DND-41 (cell line): ENCODE measurements around the gene CD177.
"Not testable (repeated sequence)": the region's sequence is repeated elsewhere in the genome, so short reads cannot be mapped to it uniquely, and the experiment has no call there.

Experiments
- ATAC-seq: fragments of 200-7000 bp; cut with Tn5 transposase; 3 replicates; pipeline ENCODE4 v1.9.1; 2021; ENCODE audit warnings: low read depth; ENCODE audit not compliant: insufficient read depth
- DNase-seq: peaks from one replicate; pipeline ENCODE4 v3.0.0-alpha.2; 2020
- H2AFZ ChIP-seq: 2 replicates; pipeline ENCODE4 v1.6.0; 2012; ENCODE audit warnings: low read depth, low read length
- H3K27ac ChIP-seq: 2 replicates; pipeline ENCODE4 v1.5.1; 2012; ENCODE audit warnings: low read length, inconsistent platforms
- H3K27me3 ChIP-seq: fragments of 200-600 bp; sonication (generic); 2 replicates; pipeline ENCODE4 v1.6.0; 2012; ENCODE audit warnings: low read length, mild to moderate bottlenecking, inconsistent platforms; ENCODE audit not compliant: insufficient read depth, poor library complexity
- H3K36me3 ChIP-seq: 2 replicates; pipeline ENCODE4 v1.5.1; 2012; ENCODE audit warnings: low read length, inconsistent platforms; ENCODE audit not compliant: insufficient read depth
- H3K4me1 ChIP-seq: 2 replicates; pipeline ENCODE4 v1.5.1; 2012; ENCODE audit warnings: mild to moderate bottlenecking, low read length; ENCODE audit not compliant: insufficient read depth
- H3K4me2 ChIP-seq: 2 replicates; pipeline ENCODE4 v1.6.0; 2012; ENCODE audit warnings: mild to moderate bottlenecking, moderate library complexity, low read length, inconsistent platforms; ENCODE audit not compliant: insufficient read depth
- H3K4me3 ChIP-seq, 2 experiments: fragments of 200-600 bp in 1 of 2; shearing (Covaris generic) in 1 of 2; 2 replicates each; pipeline ENCODE4 v1.5.1; 2012 to 2016; ENCODE audit warnings: inconsistent platforms in 2 of 2, low read length in 2 of 2, mild to moderate bottlenecking in 2 of 2, low read depth in 1 of 2, moderate library complexity in 1 of 2
- H3K79me2 ChIP-seq: 2 replicates; pipeline ENCODE4 v1.6.0; 2012; ENCODE audit warnings: low read length, inconsistent platforms; ENCODE audit not compliant: insufficient read depth
- H3K9ac ChIP-seq: 2 replicates; pipeline ENCODE4 v1.6.0; 2012; ENCODE audit warnings: low read depth, mild to moderate bottlenecking, inconsistent platforms, low read length, moderate library complexity
- H3K9me3 ChIP-seq: 2 replicates; pipeline ENCODE4 v1.5.1; 2012; ENCODE audit warnings: low read length, moderate library complexity, mild to moderate bottlenecking, inconsistent platforms; ENCODE audit not compliant: insufficient read depth, severe bottlenecking
- H4K20me1 ChIP-seq: 2 replicates; pipeline ENCODE4 v1.6.0; 2012; ENCODE audit warnings: low read length; ENCODE audit not compliant: insufficient read depth
- EZH2 ChIP-seq: IDR thresholded peaks from 3 replicates; pipeline ENCODE4 v1.6.1; 2012; ENCODE audit warnings: borderline replicate concordance, low read depth, mild to moderate bottlenecking, moderate library complexity, low read length, inconsistent platforms; ENCODE audit not compliant: severe bottlenecking
- TF ChIP-seq, protein P1 (sequence below): IDR thresholded peaks from 2 replicates; pipeline ENCODE4 v1.5.1; 2012; ENCODE audit warnings: borderline replicate concordance, low read length, moderate library complexity, mild to moderate bottlenecking; ENCODE audit not compliant: poor library complexity, severe bottlenecking; ENCODE audit errors: extremely low read depth

Gene CD177

DNA sequence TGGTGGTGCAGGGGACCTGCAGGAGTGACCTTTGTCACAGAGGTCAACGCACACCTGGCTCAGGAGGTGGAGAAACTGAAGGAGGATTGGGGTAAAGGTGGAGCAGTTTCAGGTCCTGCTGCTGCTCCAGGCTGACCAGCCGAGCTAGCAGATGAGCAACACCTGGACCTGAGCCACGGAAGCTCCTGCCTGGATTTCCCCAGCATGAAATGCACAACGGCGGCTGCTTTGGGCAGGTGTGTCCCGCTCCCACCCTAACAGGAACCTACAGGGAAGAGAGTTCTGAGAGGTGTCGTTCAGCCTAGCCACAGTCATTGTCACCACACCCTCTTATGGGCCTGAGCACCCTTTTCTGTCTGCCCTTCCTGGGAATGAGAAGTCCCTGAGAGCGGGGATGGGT is 15.7 kb upstream of the CD177 start:
- Histone ChIP-seq H2AFZ (no peak overlapping the region), H4K20me1 (no peaks in the 10 kb centered on the region; the same call in 1 of the 2 replicates), H3K4me2 (no peak overlapping the region), H3K36me3 (no peaks in the 10 kb centered on the region), H3K27me3 (peaks cover 4% of the 10 kb centered on the region), H3K9ac (no peak overlapping the region), H3K9me3 (no peaks in the 10 kb centered on the region), H3K27ac (no peak overlapping the region), H3K4me1 (no peaks in the 10 kb centered on the region), H3K4me3 (no peak overlapping the region), H3K79me2 (no peaks in the 10 kb centered on the region)
- ATAC-seq (no peak), DNase-seq (no peak)
- TF ChIP-seq, protein P1, sequence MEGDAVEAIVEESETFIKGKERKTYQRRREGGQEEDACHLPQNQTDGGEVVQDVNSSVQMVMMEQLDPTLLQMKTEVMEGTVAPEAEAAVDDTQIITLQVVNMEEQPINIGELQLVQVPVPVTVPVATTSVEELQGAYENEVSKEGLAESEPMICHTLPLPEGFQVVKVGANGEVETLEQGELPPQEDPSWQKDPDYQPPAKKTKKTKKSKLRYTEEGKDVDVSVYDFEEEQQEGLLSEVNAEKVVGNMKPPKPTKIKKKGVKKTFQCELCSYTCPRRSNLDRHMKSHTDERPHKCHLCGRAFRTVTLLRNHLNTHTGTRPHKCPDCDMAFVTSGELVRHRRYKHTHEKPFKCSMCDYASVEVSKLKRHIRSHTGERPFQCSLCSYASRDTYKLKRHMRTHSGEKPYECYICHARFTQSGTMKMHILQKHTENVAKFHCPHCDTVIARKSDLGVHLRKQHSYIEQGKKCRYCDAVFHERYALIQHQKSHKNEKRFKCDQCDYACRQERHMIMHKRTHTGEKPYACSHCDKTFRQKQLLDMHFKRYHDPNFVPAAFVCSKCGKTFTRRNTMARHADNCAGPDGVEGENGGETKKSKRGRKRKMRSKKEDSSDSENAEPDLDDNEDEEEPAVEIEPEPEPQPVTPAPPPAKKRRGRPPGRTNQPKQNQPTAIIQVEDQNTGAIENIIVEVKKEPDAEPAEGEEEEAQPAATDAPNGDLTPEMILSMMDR, result no peak
- TF ChIP-seq EZH2, result no peak

DNA sequence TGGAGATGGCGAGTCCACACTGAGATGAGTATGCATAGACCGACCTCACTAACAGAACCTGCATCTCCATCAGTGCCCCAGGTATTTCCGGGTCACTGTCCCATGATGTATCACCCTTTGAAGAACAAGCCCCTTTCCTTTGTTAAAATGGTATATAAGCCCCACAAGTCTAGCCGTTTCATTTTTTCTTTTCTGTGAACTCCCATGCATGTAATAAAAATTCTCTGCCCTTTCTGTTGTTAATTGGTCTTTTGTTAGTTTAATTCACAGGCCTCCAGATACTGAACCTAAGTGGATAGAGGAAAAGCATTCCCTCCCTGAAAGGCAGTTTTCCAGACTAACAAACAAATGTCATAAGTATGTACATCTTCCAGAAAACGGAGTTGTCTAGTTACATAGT is 15.0 kb upstream of the CD177 start:
- TF ChIP-seq, protein P1, result no peak
- TF ChIP-seq EZH2, result no peak
- no peaks in the 10 kb centered on the region for H3K4me1 ChIP-seq
- ATAC-seq, result no peak
- no peaks in the 10 kb centered on the region for H3K9me3 ChIP-seq
- H3K4me3 ChIP-seq, result no peak overlapping the region
- no peak overlapping the region for H3K4me2 ChIP-seq
- H2AFZ ChIP-seq, result no peak overlapping the region
- H3K36me3 ChIP-seq, result no peaks in the 10 kb centered on the region
- no peaks in the 10 kb centered on the region for H4K20me1 ChIP-seq
- no peak overlapping the region for H3K27ac ChIP-seq
- DNase-seq, result no peak
- no peaks in the 10 kb centered on the region for H3K79me2 ChIP-seq
- peaks cover 4% of the 10 kb centered on the region for H3K27me3 ChIP-seq
- H3K9ac ChIP-seq, result no peak overlapping the region

DNA sequence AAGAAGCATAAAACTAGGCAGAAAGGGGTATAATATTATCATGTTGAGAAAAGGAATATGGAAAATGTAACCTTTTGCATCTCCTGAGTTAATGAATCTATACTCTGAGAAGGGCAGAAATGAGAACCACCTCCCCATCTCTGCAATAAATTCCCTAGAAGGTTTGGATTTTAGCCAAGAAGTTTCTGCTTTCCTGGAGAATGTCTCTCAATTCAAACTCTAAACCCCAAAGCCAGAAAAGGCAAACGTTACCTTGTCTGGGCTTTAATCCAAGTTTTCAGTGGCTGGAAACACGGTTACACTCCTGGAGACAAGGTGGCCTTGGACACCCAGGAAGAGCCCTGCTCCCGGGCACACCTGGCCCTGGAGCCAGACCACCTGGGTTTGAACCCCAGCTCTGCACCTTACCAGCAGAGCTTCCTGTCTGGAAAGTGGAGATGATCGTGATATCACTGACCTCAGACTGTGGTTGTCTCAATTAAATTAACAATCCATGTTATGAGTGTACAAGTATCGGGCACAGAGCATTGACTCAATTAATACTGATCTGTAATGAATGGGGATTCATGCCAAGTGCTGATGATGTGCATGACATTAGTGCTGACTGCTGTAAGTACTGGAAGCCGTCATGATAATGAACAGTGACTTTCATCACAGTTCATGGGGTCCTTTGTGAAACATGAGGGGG is 14.1 kb upstream of the CD177 start:
- not testable (repeated sequence) for H3K79me2 ChIP-seq, H3K9me3 ChIP-seq, H3K27ac ChIP-seq, H3K27me3 ChIP-seq, H4K20me1 ChIP-seq, H3K4me3 ChIP-seq, H3K36me3 ChIP-seq, H3K4me2 ChIP-seq, ATAC-seq, H2AFZ ChIP-seq, H3K4me1 ChIP-seq, DNase-seq, H3K9ac ChIP-seq

DNA sequence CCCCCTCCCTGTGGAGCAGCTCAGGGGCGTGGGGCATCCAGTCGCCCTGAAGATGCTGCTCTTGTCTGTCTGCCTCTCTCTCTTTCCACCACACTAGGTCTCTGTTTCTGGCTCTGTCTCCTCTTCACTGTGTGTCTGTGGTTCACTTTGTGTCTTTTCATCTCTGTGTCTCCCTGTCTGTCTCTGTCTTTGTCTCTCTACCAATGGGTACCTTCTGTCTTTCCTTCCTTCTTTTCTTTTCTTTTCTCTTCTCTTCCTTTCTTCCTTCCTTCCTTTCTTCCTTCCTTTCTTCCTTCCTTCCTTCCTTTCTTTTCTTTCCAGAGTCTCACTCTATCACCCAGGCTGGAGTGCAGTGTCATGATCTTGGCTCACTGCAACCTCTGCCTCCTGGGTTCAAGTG is 13.4 kb upstream of the CD177 start:
- H3K9me3 ChIP-seq, H3K79me2 ChIP-seq, H3K4me3 ChIP-seq, H4K20me1 ChIP-seq, H3K27ac ChIP-seq, ATAC-seq, DNase-seq, H3K4me2 ChIP-seq, H3K9ac ChIP-seq, H3K27me3 ChIP-seq, H2AFZ ChIP-seq, H3K36me3 ChIP-seq, H3K4me1 ChIP-seq: not testable (repeated sequence)

DNA sequence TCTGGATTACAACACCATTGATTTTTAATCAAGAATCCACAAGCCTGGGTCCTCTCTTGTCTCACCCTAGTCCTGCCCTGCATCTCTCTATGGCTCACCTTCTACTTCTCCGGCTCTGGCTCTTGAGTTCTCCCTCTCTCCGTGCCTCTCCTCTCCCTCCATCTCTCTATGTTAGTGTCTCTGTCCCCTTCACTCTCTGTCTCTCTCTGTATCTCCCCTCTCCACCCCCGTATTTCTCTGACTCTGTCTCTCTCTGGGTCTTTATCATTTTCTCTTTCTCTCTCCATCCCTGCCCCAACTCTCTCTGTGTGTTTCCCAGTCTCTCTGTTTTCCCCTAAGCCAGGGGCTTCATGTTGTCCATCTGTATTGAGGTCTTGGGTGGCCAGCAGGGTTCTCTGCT is 12.4 kb upstream of the CD177 start:
- not testable (repeated sequence) for H3K9ac ChIP-seq, H3K4me3 ChIP-seq, ATAC-seq, H3K9me3 ChIP-seq, H3K79me2 ChIP-seq, H3K36me3 ChIP-seq, DNase-seq, H3K27me3 ChIP-seq, H3K4me1 ChIP-seq, H2AFZ ChIP-seq, H4K20me1 ChIP-seq, H3K27ac ChIP-seq, H3K4me2 ChIP-seq

DNA sequence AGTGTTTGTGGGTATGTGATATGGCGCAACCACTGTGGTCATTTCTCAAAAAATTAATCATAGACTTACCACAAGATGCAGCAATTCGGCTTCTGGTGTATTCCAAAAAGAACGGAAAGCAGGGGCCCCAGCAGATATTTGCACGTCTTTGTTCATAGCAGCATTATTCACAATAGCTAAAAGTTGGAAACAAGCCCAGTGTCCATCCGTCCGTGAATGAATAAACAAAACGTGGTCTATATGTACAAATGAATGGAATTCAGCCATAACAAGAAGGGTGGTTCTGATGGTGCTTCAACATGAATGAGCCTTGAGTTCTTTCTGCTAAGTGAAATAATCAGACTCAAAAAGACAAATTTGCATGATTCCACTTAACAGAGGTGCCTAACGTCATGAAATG is 11.4 kb upstream of the CD177 start:
- ATAC-seq, H3K4me1 ChIP-seq, H3K4me2 ChIP-seq: not testable (repeated sequence)

More for the DNA sequence above, 11.4 kb upstream of the CD177 start:
- H3K4me3 ChIP-seq, DNase-seq, H3K36me3 ChIP-seq, H4K20me1 ChIP-seq, H3K27ac ChIP-seq, H3K79me2 ChIP-seq, H2AFZ ChIP-seq, H3K9ac ChIP-seq, H3K27me3 ChIP-seq, H3K9me3 ChIP-seq: not testable (repeated sequence)
